HG03521 (cell line): ENCODE results near the gene TCIRG1.
"Not testable (repeated sequence)": the region's sequence is repeated elsewhere in the genome, so short reads cannot be mapped to it uniquely, and the experiment has no call there.

ENCODE experiments used
- ATAC-seq: cut with Tn5 transposase; IDR thresholded peaks from one replicate; pipeline ENCODE4 v1.9.1; 2021; ENCODE audit warnings: mild to moderate bottlenecking, moderate library complexity; ENCODE audit not compliant: unreplicated experiment

The TCIRG1 gene

GRCh38 chr11:68077617-68078582 is 39.1 kb downstream of the TCIRG1 start:
- ATAC-seq: peak; percentile 50

GRCh38 chr11:68080860-68081259 is 42.0 kb downstream of the TCIRG1 start:
- no peak for ATAC-seq

DNA sequence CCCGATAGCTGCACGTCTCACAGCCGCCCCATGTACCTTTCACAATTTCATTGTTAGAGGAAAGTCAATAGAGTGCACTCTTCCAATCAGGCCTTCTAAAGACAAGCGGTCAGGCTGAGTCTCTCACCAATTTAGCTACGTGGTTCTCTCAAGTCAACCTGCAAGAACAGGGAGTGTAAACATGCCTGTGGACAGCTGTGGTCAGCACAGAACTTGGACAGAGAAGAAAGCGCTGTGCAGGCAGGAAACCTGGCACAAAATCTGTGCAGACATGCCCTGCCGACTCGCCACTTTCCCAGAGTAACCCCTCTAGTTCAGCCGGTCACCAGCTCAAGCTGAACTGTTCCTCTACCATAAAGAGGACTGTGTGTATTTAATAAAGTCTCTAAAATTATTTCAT is 42.9 kb downstream of the TCIRG1 start:
- ATAC-seq: no peak

DNA sequence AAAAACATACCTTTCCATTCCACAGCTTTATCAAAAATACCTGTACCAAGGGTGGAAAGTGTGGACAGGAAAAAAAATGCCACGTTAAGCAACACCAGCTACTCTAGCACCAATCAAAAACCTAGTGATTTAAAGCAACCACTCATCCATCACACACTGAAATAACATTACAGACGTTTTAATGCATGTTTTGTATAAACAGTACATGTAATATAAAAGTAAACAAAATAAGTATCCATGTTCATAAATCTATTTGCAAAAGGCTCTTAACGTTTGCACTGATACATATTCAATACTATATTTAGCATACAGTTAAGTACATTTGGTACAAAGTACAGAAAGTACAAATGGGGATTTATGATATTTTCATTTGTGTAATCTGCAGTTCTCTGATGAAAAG is 43.7 kb downstream of the TCIRG1 start:
- no peak for ATAC-seq

GRCh38 chr11:68083517-68083916 is 44.7 kb downstream of the TCIRG1 start:
- no peak for ATAC-seq

DNA sequence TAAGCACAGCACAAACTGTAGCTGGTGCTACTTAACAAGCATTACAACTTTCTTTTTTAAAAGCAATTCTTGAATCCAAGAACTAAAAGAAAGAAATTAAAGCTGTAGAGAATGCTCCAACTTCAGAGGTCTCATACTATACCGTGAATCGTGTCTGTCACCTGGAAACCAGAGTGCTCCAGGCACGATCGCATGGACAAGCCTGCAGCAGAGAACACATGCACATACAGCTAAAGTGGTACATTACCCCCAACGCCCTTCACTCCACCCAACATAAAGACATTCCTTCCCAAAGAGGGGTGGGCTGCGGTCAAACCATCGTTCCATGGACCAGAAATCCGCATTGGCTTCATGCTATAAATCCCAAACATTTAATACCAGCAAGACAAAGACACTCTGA is 50.9 kb downstream of the TCIRG1 start:
- no peak for ATAC-seq

GRCh38 chr11:68090287-68090686 is 51.5 kb downstream of the TCIRG1 start:
- ATAC-seq: no peak

DNA sequence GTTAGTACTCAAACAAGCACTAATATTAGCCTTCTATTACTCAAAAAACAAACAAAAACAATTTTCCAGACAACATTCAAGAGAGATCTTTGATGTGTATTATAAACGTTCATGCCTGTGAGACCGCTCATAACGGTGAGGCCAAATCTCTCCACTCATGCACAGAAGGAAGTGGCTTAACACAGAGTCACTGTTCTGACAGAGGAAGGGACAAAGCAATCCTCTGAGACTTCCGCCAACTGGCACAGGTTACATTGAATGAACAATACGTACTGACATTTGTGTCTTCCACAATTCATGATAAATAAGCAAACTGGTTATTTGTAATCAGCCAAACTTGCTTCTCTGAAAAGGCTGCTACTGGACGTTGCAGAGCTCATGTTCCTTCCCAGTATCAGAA is 51.9 kb downstream of the TCIRG1 start:
- ATAC-seq: no peak

DNA sequence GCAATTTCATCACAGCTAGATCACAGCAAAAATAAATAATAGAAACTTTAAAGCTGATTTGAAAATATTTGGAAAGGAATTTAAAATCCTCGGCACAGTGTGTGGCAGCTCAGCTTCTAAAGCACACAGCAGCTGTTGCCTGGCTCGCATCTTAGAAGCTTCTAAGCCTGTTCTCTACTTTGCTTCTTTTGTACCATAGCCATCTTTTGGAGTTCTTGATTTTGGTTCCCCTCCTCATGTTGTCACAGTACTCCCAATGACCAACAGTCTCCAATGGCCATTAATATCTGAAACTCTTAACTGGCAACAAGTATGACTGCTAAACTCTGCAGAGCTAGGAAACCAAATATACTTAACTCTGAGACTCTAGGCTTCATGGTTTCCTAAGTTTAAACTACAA is 53.6 kb downstream of the TCIRG1 start:
- ATAC-seq: no peak

DNA sequence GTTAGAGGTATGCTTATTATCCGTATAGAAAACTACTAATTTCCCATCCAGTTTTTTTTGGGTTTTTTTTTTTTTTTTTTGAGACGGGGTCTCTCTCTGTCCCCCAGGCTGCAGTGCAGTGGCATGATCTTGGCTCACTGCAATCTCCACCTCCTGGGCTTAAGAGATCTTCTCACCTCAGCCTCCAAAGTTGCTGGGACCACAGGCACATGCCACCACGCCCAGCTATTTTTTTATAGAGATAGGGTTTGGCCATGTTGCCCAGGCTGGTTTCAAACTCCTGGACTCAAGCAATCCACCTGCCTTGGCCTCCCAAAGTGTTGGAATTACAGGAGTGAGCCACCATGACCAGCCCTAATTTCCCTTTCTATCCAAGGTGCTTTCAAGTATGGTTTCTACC is 54.1 kb downstream of the TCIRG1 start:
- ATAC-seq: not testable (repeated sequence)

DNA sequence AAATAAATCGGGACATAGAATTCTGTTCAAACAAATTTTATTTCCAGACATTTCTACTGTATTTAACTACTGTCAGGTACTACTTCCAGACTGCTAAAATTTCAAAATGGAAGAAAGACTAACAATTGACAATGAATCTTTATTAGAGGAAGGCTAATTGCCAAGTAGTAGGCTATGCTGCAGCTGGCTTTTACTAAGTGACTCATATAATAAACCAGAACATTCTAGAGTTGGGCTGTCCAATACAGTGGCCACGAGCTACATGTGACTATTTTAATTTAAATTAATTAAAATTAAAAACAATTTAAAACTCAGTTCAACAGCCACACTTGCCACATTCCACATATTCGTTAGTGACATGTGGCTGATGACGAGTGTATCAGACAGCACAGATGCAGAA is 54.7 kb downstream of the TCIRG1 start:
- no peak for ATAC-seq

DNA sequence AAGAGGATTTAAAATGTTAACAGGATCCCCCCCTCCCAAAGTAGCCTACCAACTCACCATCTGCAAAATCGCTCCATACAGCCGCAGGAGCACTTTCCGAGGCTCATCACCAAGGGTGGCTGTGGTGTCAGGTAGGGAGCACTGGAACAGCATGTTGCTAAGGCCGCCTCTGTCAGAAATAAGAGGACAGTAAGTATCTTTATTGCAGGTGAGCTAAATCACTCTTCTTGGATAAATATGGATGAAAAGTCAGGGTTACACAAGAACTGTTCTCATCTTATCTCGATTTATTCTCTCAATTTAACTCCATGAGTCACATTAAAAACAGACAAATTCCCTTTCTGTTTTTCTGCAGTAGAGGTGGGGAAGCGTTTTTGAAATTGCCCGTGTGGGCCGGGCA is 58.1 kb downstream of the TCIRG1 start:
- no peak for ATAC-seq

- no peak for ATAC-seq
These were observed 60.2 kb downstream of the TCIRG1 start for GRCh38 chr11:68099057-68099456.

GRCh38 chr11:68099474-68100405 is 60.9 kb downstream of the TCIRG1 start:
- ATAC-seq: no peak
